ENCODE results near the gene GALNT13. TPM values are rescaled to one million over a fixed set of nuclear protein-coding genes. Genes with fewer than 3 reads are reported as not detected.

The GALNT13 gene
- total RNA-seq, 1 donor from 2014 or later: 0.25 TPM

- H3K27me3 ChIP-seq: no peaks in the 10 kb centered on the region
- TF ChIP-seq POLR2AphosphoS5 (IDR thresholded peaks at IDR 0.05; ENCODE audit: insufficient read depth in 1 of 2, low read depth in 1 of 2) (no peak), CTCF (IDR thresholded peaks at IDR 0.05) (no peak), POLR2A (IDR thresholded peaks at IDR 0.05) (no peak)
- intact Hi-C loops (cut with DNase I): no loop called here
- no peaks in the 10 kb centered on the region for H3K4me1 ChIP-seq
- H3K4me3 ChIP-seq: no peak overlapping the region
- no peak for DNase-seq (ENCODE audit: extremely low spot score in 2 of 2)
- no peaks in the 10 kb centered on the region for H3K36me3 ChIP-seq
- H3K27ac ChIP-seq: no peak overlapping the region
- no peaks in the 10 kb centered on the region for H3K9me3 ChIP-seq
Measured at GRCh38 chr2:154422251-154422650, 550.5 kb downstream of the GALNT13 start.

GRCh38 chr2:154425994-154426393, 554.3 kb downstream of the GALNT13 start:
- intact Hi-C loops (cut with DNase I): no loop called here
- Histone ChIP-seq H3K4me1 (no peaks in the 10 kb centered on the region), H3K36me3 (no peaks in the 10 kb centered on the region), H3K9me3 (no peaks in the 10 kb centered on the region), H3K27me3 (no peaks in the 10 kb centered on the region), H3K27ac (no peak overlapping the region), H3K4me3 (no peak overlapping the region)
- TF ChIP-seq POLR2A (IDR thresholded peaks at IDR 0.05) (no peak), POLR2AphosphoS5 (IDR thresholded peaks at IDR 0.05; ENCODE audit: insufficient read depth in 1 of 2, low read depth in 1 of 2) (no peak), CTCF (IDR thresholded peaks at IDR 0.05) (no peak)
- DNase-seq (ENCODE audit: extremely low spot score in 2 of 2): no peak

GRCh38 chr2:154427453-154427852, 555.7 kb downstream of the GALNT13 start:
- H3K9me3 ChIP-seq: no peaks in the 10 kb centered on the region
- intact Hi-C loops (cut with DNase I): no loop called here

GRCh38 chr2:154428022-154428421, 556.3 kb downstream of the GALNT13 start:
- H3K36me3 ChIP-seq: no peaks in the 10 kb centered on the region
- no peaks in the 10 kb centered on the region for H3K9me3 ChIP-seq
- no peaks in the 10 kb centered on the region for H3K4me1 ChIP-seq
- no peak for DNase-seq (ENCODE audit: extremely low spot score in 2 of 2)
- H3K27me3 ChIP-seq: no peaks in the 10 kb centered on the region
- intact Hi-C loops (cut with DNase I): no loop called here
- H3K4me3 ChIP-seq: no peak overlapping the region
- TF ChIP-seq POLR2A (IDR thresholded peaks at IDR 0.05) (no peak), CTCF (IDR thresholded peaks at IDR 0.05) (no peak), POLR2AphosphoS5 (IDR thresholded peaks at IDR 0.05; ENCODE audit: insufficient read depth in 1 of 2, low read depth in 1 of 2) (no peak)
- H3K27ac ChIP-seq: no peak overlapping the region

More at GRCh38 chr2:154427453-154427852, 555.7 kb downstream of the GALNT13 start:
- Histone ChIP-seq H3K4me3 (no peak overlapping the region), H3K4me1 (no peaks in the 10 kb centered on the region), H3K27me3 (no peaks in the 10 kb centered on the region), H3K36me3 (no peaks in the 10 kb centered on the region), H3K27ac (no peak overlapping the region)
- DNase-seq (ENCODE audit: extremely low spot score in 2 of 2): no peak
- TF ChIP-seq CTCF (IDR thresholded peaks at IDR 0.05): no peak
- no peak for TF ChIP-seq POLR2AphosphoS5 (IDR thresholded peaks at IDR 0.05; ENCODE audit: insufficient read depth in 1 of 2, low read depth in 1 of 2)
- TF ChIP-seq POLR2A (IDR thresholded peaks at IDR 0.05): no peak

- H3K9me3 ChIP-seq: no peaks in the 10 kb centered on the region
- TF ChIP-seq POLR2A (IDR thresholded peaks at IDR 0.05): no peak
- no peak for TF ChIP-seq CTCF (IDR thresholded peaks at IDR 0.05)
- no peak for TF ChIP-seq POLR2AphosphoS5 (IDR thresholded peaks at IDR 0.05; ENCODE audit: insufficient read depth in 1 of 2, low read depth in 1 of 2)
- no peak overlapping the region for H3K27ac ChIP-seq
- H3K27me3 ChIP-seq: no peaks in the 10 kb centered on the region
- no peak overlapping the region for H3K4me3 ChIP-seq
- H3K36me3 ChIP-seq: no peaks in the 10 kb centered on the region
- H3K4me1 ChIP-seq: no peaks in the 10 kb centered on the region
- intact Hi-C loops (cut with DNase I): no loop called here
- no peak for DNase-seq (ENCODE audit: extremely low spot score in 2 of 2)
Measured at GRCh38 chr2:154433010-154433409, 561.3 kb downstream of the GALNT13 start.
